MM.1S (cell line): ENCODE measurements around the gene REST.
"Not testable (repeated sequence)": the region's sequence is repeated elsewhere in the genome, so short reads cannot be mapped to it uniquely, and the experiment has no call there.

Experiments
- DNase-seq: peaks from one replicate; pipeline ENCODE4 v3.0.0-alpha.2; 2015
- H2AFZ ChIP-seq: fragments of 300-600 bp; sonication (generic); 2 replicates; pipeline ENCODE4 v1.6.0; 2016; ENCODE audit warnings: antibody characterized with exemption, low read length
- H3F3A ChIP-seq: fragments of 300-600 bp; sonication (generic); 2 replicates; pipeline ENCODE4 v1.6.1; 2016; ENCODE audit warnings: mild to moderate bottlenecking, antibody characterized with exemption, low read length, moderate library complexity, mixed read lengths; ENCODE audit not compliant: insufficient read depth
- H3K27ac ChIP-seq: fragments of 300-600 bp; sonication (generic); 2 replicates; pipeline ENCODE4 v1.5.1; 2016; ENCODE audit warnings: mild to moderate bottlenecking, low read length
- H3K27me3 ChIP-seq: fragments of 300-600 bp; sonication (generic); replicated peaks from 2 replicates; pipeline ENCODE4 v1.6.0; 2016; ENCODE audit warnings: low read length; ENCODE audit not compliant: insufficient read depth
- H3K36me3 ChIP-seq: fragments of 300-600 bp; sonication (generic); replicated peaks from 2 replicates; pipeline ENCODE4 v1.6.1; 2016; ENCODE audit warnings: mild to moderate bottlenecking, low read length, mixed read lengths; ENCODE audit not compliant: insufficient read depth
- H3K4me1 ChIP-seq: fragments of 300-600 bp; sonication (generic); 2 replicates; pipeline ENCODE4 v1.6.1; 2016; ENCODE audit warnings: low read length, mixed read lengths
- H3K4me2 ChIP-seq: fragments of 300-600 bp; sonication (generic); 2 replicates; pipeline ENCODE4 v1.6.0; 2016; ENCODE audit warnings: low read depth, low read length
- H3K4me3 ChIP-seq: fragments of 300-600 bp; sonication (generic); 2 replicates; pipeline ENCODE4 v1.5.1; 2016; ENCODE audit warnings: low read length, mixed read lengths
- H3K79me2 ChIP-seq: fragments of 300-600 bp; sonication (generic); 2 replicates; pipeline ENCODE4 v1.6.1; 2016; ENCODE audit warnings: mixed run types, low read length, mixed read lengths
- H3K9ac ChIP-seq: fragments of 300-600 bp; sonication (generic); 2 replicates; pipeline ENCODE4 v1.6.1; 2016; ENCODE audit warnings: low read length, mixed read lengths
- H3K9me2 ChIP-seq: fragments of 300-600 bp; sonication (generic); replicated peaks from 2 replicates; pipeline ENCODE4 v1.6.1; 2016; ENCODE audit warnings: mild to moderate bottlenecking, low read length, mixed read lengths; ENCODE audit not compliant: insufficient read depth
- H3K9me3 ChIP-seq: fragments of 300-600 bp; sonication (generic); replicated peaks from 2 replicates; pipeline ENCODE4 v1.6.1; 2016; ENCODE audit warnings: mild to moderate bottlenecking, low read length, mixed read lengths; ENCODE audit not compliant: insufficient read depth
- H4K20me1 ChIP-seq: fragments of 300-600 bp; sonication (generic); 2 replicates; pipeline ENCODE4 v1.6.1; 2016; ENCODE audit warnings: mild to moderate bottlenecking, low read length, moderate library complexity, mixed read lengths; ENCODE audit not compliant: insufficient read depth
- CTCF ChIP-seq: fragments of 300-600 bp; sonication (generic); IDR thresholded peaks from 2 replicates; pipeline ENCODE4 v1.5.1; 2016; ENCODE audit warnings: antibody characterized with exemption, low read length, mixed read lengths
- EZH2 ChIP-seq: fragments of 300-600 bp; sonication (generic); optimal IDR thresholded peaks from 2 replicates; pipeline ENCODE3; 2017; ENCODE audit warnings: low read depth, mild to moderate bottlenecking, antibody characterized with exemption, low read length, mixed read lengths
- EZH2phosphoT487 ChIP-seq: fragments of 300-600 bp; sonication (generic); IDR thresholded peaks from 2 replicates; pipeline ENCODE4 v1.6.1; 2018; ENCODE audit warnings: antibody characterized with exemption, low read length

REST gene

GRCh38 chr4:56909086-56909894, 1.6 kb downstream of the REST start:
- no peaks in the 10 kb centered on the region for H4K20me1 ChIP-seq
- H3K36me3 ChIP-seq: no peaks in the 10 kb centered on the region
- H3K9me2 ChIP-seq: no peaks in the 10 kb centered on the region
- TF ChIP-seq EZH2 (no peak), EZH2phosphoT487 (no peak), CTCF (no peak)
- H2AFZ ChIP-seq: peak overlapping the region; percentile 74
- peaks cover 18% of the 10 kb centered on the region for H3K4me1 ChIP-seq
- no peaks in the 10 kb centered on the region for H3K9me3 ChIP-seq
- peak overlapping the region; percentile 76 for H3K9ac ChIP-seq
- H3K27ac ChIP-seq: peak overlapping the region; percentile 61; the same call in 1 of the 2 replicates
- peaks cover 54% of the 10 kb centered on the region for H3K79me2 ChIP-seq
- DNase-seq: peak; percentile 55
- H3K27me3 ChIP-seq: peaks cover 8% of the 10 kb centered on the region; the same call in 1 of the 2 replicates
- H3K4me3 ChIP-seq: peak overlapping the region; percentile 84
- peaks cover 15% of the 10 kb centered on the region; the same call in 1 of the 2 replicates for H3F3A ChIP-seq
- peak overlapping the region; percentile 77 for H3K4me2 ChIP-seq

DNA sequence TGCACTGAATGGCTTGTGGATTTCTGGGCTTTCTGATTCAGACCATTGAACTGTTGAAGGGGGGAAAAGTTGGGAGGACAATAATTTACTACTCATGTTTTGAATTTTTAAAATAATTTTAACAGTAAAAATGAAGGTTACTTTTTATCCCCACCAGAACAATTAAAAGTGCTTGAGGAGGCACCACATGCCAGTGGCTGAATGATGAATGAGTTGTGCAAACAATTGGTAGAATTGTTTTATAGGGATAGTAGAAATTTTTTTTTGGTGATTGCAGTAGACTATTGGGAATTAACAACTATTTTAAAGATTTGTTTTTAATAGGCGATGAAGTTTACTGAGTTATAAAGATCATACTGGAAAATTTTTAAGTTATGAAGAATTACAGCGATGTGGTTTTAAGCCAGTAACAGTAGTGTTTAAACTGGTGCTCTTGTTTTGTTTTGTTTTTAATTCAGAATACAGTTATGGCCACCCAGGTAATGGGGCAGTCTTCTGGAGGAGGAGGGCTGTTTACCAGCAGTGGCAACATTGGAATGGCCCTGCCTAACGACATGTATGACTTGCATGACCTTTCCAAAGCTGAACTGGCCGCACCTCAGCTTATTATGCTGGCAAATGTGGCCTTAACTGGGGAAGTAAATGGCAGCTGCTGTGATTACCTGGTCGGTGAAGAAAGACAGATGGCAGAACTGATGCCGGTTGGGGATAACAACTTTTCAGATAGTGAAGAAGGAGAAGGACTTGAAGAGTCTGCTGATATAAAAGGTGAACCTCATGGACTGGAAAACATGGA, 2.7 kb downstream of the REST start:
- H3K27ac ChIP-seq: peak overlapping the region; percentile 61; the same call in 1 of the 2 replicates
- no peaks in the 10 kb centered on the region for H3K9me3 ChIP-seq
- peaks cover 15% of the 10 kb centered on the region; the same call in 1 of the 2 replicates for H3F3A ChIP-seq
- H3K27me3 ChIP-seq: peaks cover 8% of the 10 kb centered on the region; the same call in 1 of the 2 replicates
- H4K20me1 ChIP-seq: no peaks in the 10 kb centered on the region
- peak overlapping the region; percentile 84 for H3K4me3 ChIP-seq
- H3K4me1 ChIP-seq: peaks cover 21% of the 10 kb centered on the region
- H3K36me3 ChIP-seq: no peaks in the 10 kb centered on the region
- peaks cover 64% of the 10 kb centered on the region for H3K79me2 ChIP-seq
- DNase-seq: no peak
- H3K9ac ChIP-seq: peak overlapping the region; percentile 76; the same call in 1 of the 2 replicates
- H3K4me2 ChIP-seq: peak overlapping the region; percentile 77
- no peak overlapping the region for H2AFZ ChIP-seq
- H3K9me2 ChIP-seq: no peaks in the 10 kb centered on the region
- no peak for TF ChIP-seq EZH2phosphoT487
- no peak for TF ChIP-seq CTCF
- TF ChIP-seq EZH2: no peak

- H3K4me3 ChIP-seq: no peak overlapping the region
- H3F3A ChIP-seq: peaks cover under 1% of the 10 kb centered on the region; the same call in 1 of the 2 replicates
- no peak overlapping the region for H2AFZ ChIP-seq
- H3K9me2 ChIP-seq: no peaks in the 10 kb centered on the region
- no peak for DNase-seq
- peaks cover 14% of the 10 kb centered on the region; the same call in 1 of the 2 replicates for H3K4me1 ChIP-seq
- H3K4me2 ChIP-seq: no peak overlapping the region
- H3K9me3 ChIP-seq: no peaks in the 10 kb centered on the region
- no peak overlapping the region for H3K27ac ChIP-seq
- peaks cover 93% of the 10 kb centered on the region for H3K79me2 ChIP-seq
- TF ChIP-seq EZH2phosphoT487: no peak
- no peak for TF ChIP-seq EZH2
- TF ChIP-seq CTCF: no peak
- no peaks in the 10 kb centered on the region for H3K27me3 ChIP-seq
- no peak overlapping the region for H3K9ac ChIP-seq
- H3K36me3 ChIP-seq: no peaks in the 10 kb centered on the region
- H4K20me1 ChIP-seq: 0 out of 2 replicates have a peak, but pooled peaks cover 3% of the 10 kb centered on the region
These were observed 6.6 kb downstream of the REST start for GRCh38 chr4:56914336-56914735.

GRCh38 chr4:56914977-56915376, 7.3 kb downstream of the REST start:
- not testable (repeated sequence) for H2AFZ ChIP-seq, H3K9ac ChIP-seq, H4K20me1 ChIP-seq, H3K27me3 ChIP-seq, H3F3A ChIP-seq, H3K9me2 ChIP-seq, H3K27ac ChIP-seq, H3K4me3 ChIP-seq, DNase-seq, H3K9me3 ChIP-seq, H3K4me2 ChIP-seq, H3K36me3 ChIP-seq
- Histone ChIP-seq H3K79me2 (peaks cover 88% of the 10 kb centered on the region), H3K4me1 (peaks cover 14% of the 10 kb centered on the region; the same call in 1 of the 2 replicates)
